OCI-LY7 (cell line): ENCODE results near the gene SPACA7.

Experiments
- CTCF ChIP-seq: fragments of 200-600 bp; sonication (generic); conservative IDR thresholded peaks from 2 replicates; pipeline ENCODE4 v1.5.1; 2014; ENCODE audit warnings: mild to moderate bottlenecking, antibody characterized with exemption, low read length, moderate library complexity, mixed read lengths
- EZH2phosphoT487 ChIP-seq: fragments of 200-600 bp; sonication (generic); IDR thresholded peaks from 2 replicates; pipeline ENCODE4 v1.6.1; 2018; ENCODE audit warnings: low read depth, borderline replicate concordance, mild to moderate bottlenecking, mixed run types, antibody characterized with exemption, low read length, moderate library complexity, mixed read lengths

- TF ChIP-seq EZH2phosphoT487, result no peak
- no peak for TF ChIP-seq CTCF
Observed at GRCh38 chr13:112446347-112446861, 70.2 kb downstream of the SPACA7 start.
